Measurements from ENCODE around the gene PRR23E.

PRR23E gene, protein sequence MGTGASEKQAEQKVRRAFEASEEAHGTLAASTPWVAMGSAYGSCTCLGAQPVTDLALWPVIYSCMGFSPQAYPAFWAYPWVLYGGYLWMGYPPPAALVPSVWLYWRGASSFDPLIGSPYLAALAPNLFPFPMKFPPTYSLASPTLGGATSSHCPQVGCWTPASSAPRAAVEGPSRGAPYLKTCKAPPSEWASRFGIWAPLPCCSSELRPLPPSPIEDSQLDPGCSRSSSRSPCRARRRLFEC

DNA sequence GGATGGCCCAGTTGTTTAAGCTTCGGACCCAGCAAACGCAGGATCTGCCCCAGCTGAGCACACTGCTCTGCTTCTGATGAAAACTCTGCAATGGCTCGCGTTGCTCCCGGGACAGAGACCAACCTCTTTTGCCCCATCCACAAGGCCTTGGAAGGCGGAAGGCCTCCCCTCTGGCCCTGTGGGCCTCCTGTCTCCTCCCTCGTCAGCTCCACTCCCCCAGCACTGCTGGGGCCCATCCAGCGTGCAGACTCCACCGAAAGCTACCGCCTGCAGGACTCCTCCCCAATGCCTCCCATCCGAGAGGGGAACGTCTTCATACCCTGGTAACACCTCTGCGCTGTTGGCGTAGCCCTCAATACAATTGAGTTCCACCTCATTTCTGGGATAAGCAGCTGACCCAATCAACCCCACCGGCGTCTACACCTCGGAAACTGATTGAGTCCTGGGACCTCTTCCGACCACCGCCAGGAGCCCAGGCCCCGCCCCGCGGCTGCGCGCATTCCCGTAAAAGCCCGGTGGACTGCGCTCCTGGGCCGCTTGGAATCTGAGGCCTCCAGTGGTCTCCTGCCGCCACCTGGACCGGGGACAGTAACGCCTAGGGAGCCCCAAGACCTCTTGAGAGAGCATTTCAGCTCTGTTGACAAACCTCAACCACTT lies at the start of gene PRR23E:
PRR23E (plus strand) TSS at position 556 of the 657 bp plus-strand sequence. CDS start 3,555 bp downstream, outside the sequence.
- DNase-seq (ENCODE audit: low read depth), result no peak
- TF ChIP-seq, protein P1, sequence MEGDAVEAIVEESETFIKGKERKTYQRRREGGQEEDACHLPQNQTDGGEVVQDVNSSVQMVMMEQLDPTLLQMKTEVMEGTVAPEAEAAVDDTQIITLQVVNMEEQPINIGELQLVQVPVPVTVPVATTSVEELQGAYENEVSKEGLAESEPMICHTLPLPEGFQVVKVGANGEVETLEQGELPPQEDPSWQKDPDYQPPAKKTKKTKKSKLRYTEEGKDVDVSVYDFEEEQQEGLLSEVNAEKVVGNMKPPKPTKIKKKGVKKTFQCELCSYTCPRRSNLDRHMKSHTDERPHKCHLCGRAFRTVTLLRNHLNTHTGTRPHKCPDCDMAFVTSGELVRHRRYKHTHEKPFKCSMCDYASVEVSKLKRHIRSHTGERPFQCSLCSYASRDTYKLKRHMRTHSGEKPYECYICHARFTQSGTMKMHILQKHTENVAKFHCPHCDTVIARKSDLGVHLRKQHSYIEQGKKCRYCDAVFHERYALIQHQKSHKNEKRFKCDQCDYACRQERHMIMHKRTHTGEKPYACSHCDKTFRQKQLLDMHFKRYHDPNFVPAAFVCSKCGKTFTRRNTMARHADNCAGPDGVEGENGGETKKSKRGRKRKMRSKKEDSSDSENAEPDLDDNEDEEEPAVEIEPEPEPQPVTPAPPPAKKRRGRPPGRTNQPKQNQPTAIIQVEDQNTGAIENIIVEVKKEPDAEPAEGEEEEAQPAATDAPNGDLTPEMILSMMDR (IDR thresholded peaks at IDR 0.05; ENCODE audit: control insufficient read depth, extremely low read depth, insufficient read depth), result no peak
- no peak within 1 kb of the TSS for H3K4me3 ChIP-seq (ENCODE audit: low read depth, low read length)

DNA sequence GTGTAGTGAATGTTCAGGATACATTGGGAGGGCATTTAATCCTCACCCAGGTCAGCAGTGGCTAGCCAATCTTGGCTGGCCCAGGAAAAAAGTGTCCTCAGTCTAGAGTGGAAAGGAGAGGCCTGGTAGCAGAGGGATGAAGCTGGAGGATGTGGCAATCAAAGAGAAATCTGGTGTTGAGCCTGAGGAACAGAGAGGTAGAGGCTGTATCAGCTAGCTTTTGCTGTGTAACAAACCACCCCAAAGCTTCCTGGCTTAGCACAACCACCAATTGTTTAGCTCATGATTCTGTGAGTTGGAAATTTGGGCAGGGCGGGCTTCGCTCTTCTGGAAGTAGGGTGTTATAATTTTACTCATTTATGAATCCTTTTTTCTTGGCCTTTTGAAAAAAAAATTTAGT lies 49.8 kb upstream of the PRR23E start:
- TF ChIP-seq, protein P1 (IDR thresholded peaks at IDR 0.05; ENCODE audit: control insufficient read depth, extremely low read depth, insufficient read depth), result no peak
- no peak for DNase-seq (ENCODE audit: low read depth)
- H3K4me3 ChIP-seq (ENCODE audit: low read depth, low read length), result no peak overlapping the region

DNA sequence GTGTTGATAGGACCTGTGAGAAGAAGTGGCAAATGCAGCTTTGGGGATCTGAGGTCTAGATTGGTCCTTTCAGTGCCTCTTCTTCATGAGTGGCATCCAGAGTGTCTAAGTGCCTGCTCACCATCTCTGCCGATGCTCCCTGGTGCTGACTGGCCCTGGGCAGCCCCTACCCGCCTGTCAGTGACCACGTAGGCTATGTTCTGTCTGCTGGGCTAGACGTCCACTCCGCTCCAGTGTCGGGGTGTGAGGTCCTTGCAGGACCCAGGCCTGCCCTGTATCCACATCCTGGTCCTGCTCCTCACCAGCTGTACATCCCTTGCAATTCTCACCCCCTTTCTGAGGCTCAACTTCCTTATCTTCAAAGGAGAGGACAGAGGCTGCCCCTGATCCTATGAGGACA lies 48.3 kb upstream of the PRR23E start:
- H3K4me3 ChIP-seq (ENCODE audit: low read depth, low read length), result no peak overlapping the region
- DNase-seq (ENCODE audit: low read depth), result no peak
- TF ChIP-seq, protein P1 (IDR thresholded peaks at IDR 0.05; ENCODE audit: control insufficient read depth, extremely low read depth, insufficient read depth), result no peak

DNA sequence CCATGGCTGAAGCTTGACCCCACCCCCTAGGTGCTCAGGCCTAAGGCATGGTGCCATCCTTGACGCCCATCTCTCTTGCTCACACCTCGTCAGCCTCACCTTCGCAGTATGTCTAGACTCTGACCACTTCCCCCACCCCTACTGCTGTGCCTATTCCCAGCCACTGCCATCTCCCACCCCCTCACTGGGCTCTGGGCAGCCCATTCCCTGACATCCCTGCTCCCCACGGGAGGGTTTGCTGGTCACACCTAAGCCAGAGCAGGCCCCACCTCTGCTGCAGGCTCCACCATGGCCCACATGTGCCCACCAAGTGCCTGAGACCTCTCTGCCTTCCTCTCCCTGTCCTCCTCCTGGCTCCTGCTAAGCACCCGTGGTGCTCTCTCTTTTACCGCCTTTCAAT lies 47.7 kb upstream of the PRR23E start:
- TF ChIP-seq, protein P1 (IDR thresholded peaks at IDR 0.05; ENCODE audit: control insufficient read depth, extremely low read depth, insufficient read depth), result no peak
- DNase-seq (ENCODE audit: low read depth), result no peak
- H3K4me3 ChIP-seq (ENCODE audit: low read depth, low read length), result no peak overlapping the region

DNA sequence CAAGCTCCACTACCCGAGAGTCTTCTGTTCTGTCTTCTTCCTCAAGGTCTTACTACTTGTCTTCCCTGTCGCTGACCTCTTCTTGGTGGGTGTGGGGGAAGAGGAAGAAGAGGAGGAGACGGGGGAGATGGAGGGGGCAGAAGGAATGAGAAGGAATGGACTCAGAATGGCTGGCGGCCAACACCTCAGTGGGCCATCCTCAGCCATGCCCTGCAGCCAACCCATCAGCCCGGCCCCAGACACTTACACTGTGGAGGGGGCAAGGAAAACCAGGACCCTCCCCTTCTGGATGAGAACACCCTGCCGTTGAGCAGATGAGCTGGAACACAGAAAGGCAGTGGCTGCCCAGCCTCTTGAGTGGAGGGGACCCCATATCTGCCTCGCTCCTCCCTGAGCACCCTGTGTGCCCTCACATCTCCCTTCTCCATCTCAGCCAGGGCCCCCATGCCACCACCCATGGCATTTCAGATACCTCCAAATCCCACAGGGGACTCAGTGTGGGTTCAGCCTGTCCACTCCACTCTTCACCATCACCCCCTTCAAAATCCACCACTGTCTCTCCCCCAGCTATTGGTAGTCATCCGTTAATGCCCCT lies 45.5 kb upstream of the PRR23E start:
- TF ChIP-seq, protein P1 (IDR thresholded peaks at IDR 0.05; ENCODE audit: control insufficient read depth, extremely low read depth, insufficient read depth), result no peak
- no peak for DNase-seq (ENCODE audit: low read depth)
- H3K4me3 ChIP-seq (ENCODE audit: low read depth, low read length), result no peak overlapping the region

DNA sequence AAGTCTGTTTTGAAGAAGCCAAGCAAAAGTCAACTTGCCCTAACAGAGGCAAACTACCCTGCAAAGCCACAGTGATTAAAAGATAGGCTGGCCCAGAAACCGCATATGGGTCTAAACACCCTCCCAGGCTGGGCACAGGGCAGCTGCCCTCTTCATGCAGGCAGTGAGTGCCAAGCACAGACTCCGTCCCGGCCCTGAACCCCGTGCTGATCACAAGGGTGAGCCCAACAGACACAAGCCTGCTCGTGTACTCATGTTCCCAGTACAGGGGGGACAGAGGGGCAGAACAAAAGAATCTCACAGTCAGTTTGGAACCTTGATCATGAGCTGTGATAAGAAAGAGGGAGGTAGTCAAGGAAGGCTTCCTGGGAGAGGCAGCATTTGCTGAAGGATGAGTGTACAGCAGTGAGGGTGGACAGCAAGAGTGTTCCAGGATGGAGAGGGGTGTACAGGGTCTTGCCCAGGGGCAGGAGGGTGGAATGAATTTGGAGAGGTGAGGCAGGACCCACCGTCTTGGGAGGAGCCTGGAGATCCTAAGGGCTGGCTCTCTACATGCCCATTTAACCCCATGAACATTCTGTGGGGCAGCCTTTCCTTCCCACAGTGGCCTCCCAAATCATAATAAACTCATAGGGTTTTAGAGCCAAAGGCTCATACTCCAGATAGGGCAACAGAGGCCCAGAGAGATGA lies 43.2 kb upstream of the PRR23E start:
- H3K4me3 ChIP-seq (ENCODE audit: low read depth, low read length), result no peak overlapping the region
- no peak for DNase-seq (ENCODE audit: low read depth)
- TF ChIP-seq, protein P1 (IDR thresholded peaks at IDR 0.05; ENCODE audit: control insufficient read depth, extremely low read depth, insufficient read depth), result no peak
